ENCODE results near the gene PAK5. TPM values are rescaled to one million over a fixed set of nuclear protein-coding genes. Genes with fewer than 3 reads are reported as not detected.

Gene PAK5
- total and polyA plus RNA-seq, 8 donors, result 1.0 to 2.0 (median 1.5) TPM

- TF ChIP-seq CTCF (IDR thresholded peaks at IDR 0.05), result no peak
- Histone ChIP-seq H3K4me3 (no peak overlapping the region), H3K27me3 (peaks cover 0 to 11% (median 2%) of the 10 kb centered on the region in 4 donors), H3K36me3 (no peaks in the 10 kb centered on the region), H3K27ac (no peak overlapping the region), H3K9me3 (no peaks in the 10 kb centered on the region), H3K4me1 (no peaks in the 10 kb centered on the region)
- intact Hi-C loops (cut with DNase I), result no loop called here
- no peak for DNase-seq
- 53 to 60% methylated on average over 8 of the region's 8 CpGs for WGBS, 2 donors
- no peak for ATAC-seq
- FAIRE-seq, result no peak
Measured at GRCh38 chr20:9517297-9518162, 321.3 kb downstream of the PAK5 start.

- H3K27ac ChIP-seq, result no peak overlapping the region
- intact Hi-C loops (cut with DNase I), result no loop called here
- peak in 1 of 6 donors; percentile 29 for DNase-seq
- no peak for FAIRE-seq
- H3K4me3 ChIP-seq, result peak overlapping the region in 1 of 4 donors; percentile 24
- WGBS, 2 donors, result 17 to 25% methylated on average over 28 of the region's 28 CpGs
- peak in 2 of 4 donors; percentile 22 to 62 for ATAC-seq
- no peaks in the 10 kb centered on the region for H3K4me1 ChIP-seq
- no peaks in the 10 kb centered on the region for H3K36me3 ChIP-seq
- TF ChIP-seq CTCF (IDR thresholded peaks at IDR 0.05), result no peak
- H3K9me3 ChIP-seq, result no peaks in the 10 kb centered on the region
- peaks cover 0 to 11% (median 2%) of the 10 kb centered on the region in 4 donors for H3K27me3 ChIP-seq
Measured at GRCh38 chr20:9516234-9516871, 322.5 kb downstream of the PAK5 start.

GRCh38 chr20:9515741-9516233 lies 323.1 kb downstream of the PAK5 start:
- H3K27me3 ChIP-seq, result peaks cover 0 to 11% (median 2%) of the 10 kb centered on the region in 4 donors
- no peak for TF ChIP-seq CTCF (IDR thresholded peaks at IDR 0.05)
- peak in 1 of 6 donors; percentile 36 for DNase-seq
- H3K4me1 ChIP-seq, result no peaks in the 10 kb centered on the region
- H3K27ac ChIP-seq, result no peak overlapping the region
- ATAC-seq, result peak in 2 of 4 donors; percentile 22 to 28
- intact Hi-C loops (cut with DNase I), result no loop called here
- H3K4me3 ChIP-seq, result peak overlapping the region in 1 of 4 donors; percentile 24
- no peaks in the 10 kb centered on the region for H3K36me3 ChIP-seq
- no peaks in the 10 kb centered on the region for H3K9me3 ChIP-seq
- 4 to 5% methylated on average over 38 of the region's 38 CpGs for WGBS, 2 donors
- FAIRE-seq, result no peak

GRCh38 chr20:9515214-9515585 lies 323.7 kb downstream of the PAK5 start:
- no peak for TF ChIP-seq CTCF (IDR thresholded peaks at IDR 0.05)
- DNase-seq (no peak), ATAC-seq (peak in 1 of 4 donors; percentile 48), FAIRE-seq (no peak)
- peaks cover 0 to 11% (median 2%) of the 10 kb centered on the region in 4 donors for H3K27me3 ChIP-seq
- H3K36me3 ChIP-seq, result no peaks in the 10 kb centered on the region
- no peaks in the 10 kb centered on the region for H3K4me1 ChIP-seq
- WGBS, 2 donors, result 6 to 9% methylated on average over 13 of the region's 13 CpGs
- H3K4me3 ChIP-seq, result peak overlapping the region in 1 of 4 donors; percentile 28
- no peak overlapping the region for H3K27ac ChIP-seq
- no peaks in the 10 kb centered on the region for H3K9me3 ChIP-seq
- intact Hi-C loops (cut with DNase I), result no loop called here
